ENCODE measurements around the gene CAPRIN2. TPM values are rescaled to one million over a fixed set of nuclear protein-coding genes. Genes with fewer than 3 reads are reported as not detected.

The CAPRIN2 gene
- total RNA-seq, 1 donor = 32.9 TPM

GRCh38 chr12:30661210-30661609, 93.5 kb downstream of the CAPRIN2 start:
- H3K4me1 ChIP-seq (ENCODE audit: insufficient read depth, low read length) = no peaks in the 10 kb centered on the region
- H3K4me3 ChIP-seq (ENCODE audit: insufficient read depth, low read length) = no peak overlapping the region
- DNase-seq (ENCODE audit: insufficient read length, low spot score, missing footprints) = no peak
- H3K27ac ChIP-seq (ENCODE audit: low read depth, low read length) = no peak overlapping the region
- H3K4me2 ChIP-seq (ENCODE audit: insufficient read depth, low read length) = no peak overlapping the region
- no peak for TF ChIP-seq CTCF (IDR thresholded peaks at IDR 0.05; ENCODE audit: extremely low read depth, low read depth, low read length)
- no peaks in the 10 kb centered on the region for H4K20me1 ChIP-seq (ENCODE audit: insufficient read depth, low read length)
- H2AFZ ChIP-seq (ENCODE audit: low read length) = no peak overlapping the region
- no peaks in the 10 kb centered on the region for H3K9me3 ChIP-seq (ENCODE audit: low read depth, low read length)
- peaks cover 23% of the 10 kb centered on the region for H3K36me3 ChIP-seq (ENCODE audit: insufficient read depth, low read length)
- no peaks in the 10 kb centered on the region for H3K79me2 ChIP-seq (ENCODE audit: insufficient read depth, low read length)
- H3K27me3 ChIP-seq (ENCODE audit: insufficient read depth, low read length) = no peaks in the 10 kb centered on the region

Other genes starting within 250 kb of the CAPRIN2 start
- 25.7 and 28.6 TPM in 2 replicates for gene IPO8, start 59.1 kb downstream of the CAPRIN2 start, total RNA-seq
- 5.4 and 10.0 TPM in 2 replicates for gene TSPAN11, start 171.8 kb upstream of the CAPRIN2 start, total RNA-seq

Data from osteoblast (primary cell).